HepG2 (cell line): ENCODE results near the gene PRELID1. TPM values are rescaled to one million over a fixed set of nuclear protein-coding genes. Genes with fewer than 3 reads are reported as not detected.
A peak's percentile ranks its signal among the peaks of the same experiment; 100 is the strongest.

Experiments used
- ATF7 ChIP-seq, 2 experiments: fragments of 450-650 bp in 1 of 2; sonication (generic) in 1 of 2; formaldehyde crosslinking in 1 of 2; IDR thresholded peaks; 2 replicates each; pipeline versions ENCODE4 v1.4.0 to v1.6.1; 2016 to 2020; ENCODE audit warnings: antibody characterized with exemption in 1 of 2, mild to moderate bottlenecking in 1 of 2, missing genetic modification reagents in 1 of 2
- DPF2 ChIP-seq: sonication (generic); formaldehyde crosslinking; IDR thresholded peaks from 2 replicates; pipeline ENCODE4 v1.4.0; 2020; ENCODE audit warnings: mild to moderate bottlenecking, low read depth, missing genetic modification reagents, borderline replicate concordance
- FOXJ3 ChIP-seq: sonication (generic); formaldehyde crosslinking; IDR thresholded peaks from 2 replicates; pipeline ENCODE4 v1.4.0; 2020; ENCODE audit warnings: missing genetic modification reagents, mild to moderate bottlenecking, borderline replicate concordance
- HNRNPLL ChIP-seq: fragments of 200-400 bp; formaldehyde crosslinking; IDR thresholded peaks from 2 replicates; pipeline ENCODE4 v1.6.1; 2017; ENCODE audit warnings: mild to moderate bottlenecking, low read depth, low read length; ENCODE audit not compliant: poor library complexity, severe bottlenecking
- KAT8 ChIP-seq: IDR thresholded peaks from 2 replicates; pipeline ENCODE4 v1.6.1; 2016; ENCODE audit warnings: missing genetic modification reagents, missing compliant biosample characterization
- NFKB2 ChIP-seq: sonication (generic); formaldehyde crosslinking; IDR thresholded peaks from 2 replicates; pipeline ENCODE4 v1.4.0; 2020; ENCODE audit warnings: missing genetic modification reagents, borderline replicate concordance
- ONECUT2 ChIP-seq: sonication (generic); formaldehyde crosslinking; IDR thresholded peaks from 2 replicates; pipeline ENCODE4 v1.4.0; 2020; ENCODE audit warnings: missing genetic modification reagents
- PPARG ChIP-seq: conservative IDR thresholded peaks from 2 replicates; pipeline ENCODE4 v1.6.1; 2016; ENCODE audit warnings: missing biosample characterization, missing genetic modification reagents
- RCOR2 ChIP-seq: IDR thresholded peaks from 2 replicates; pipeline ENCODE4 v1.6.1; 2016; ENCODE audit warnings: missing biosample characterization, missing genetic modification reagents
- RXRB ChIP-seq: IDR thresholded peaks from 2 replicates; pipeline ENCODE4 v1.6.1; 2016; ENCODE audit warnings: borderline replicate concordance, missing genetic modification reagents, missing compliant biosample characterization
- SOX6 ChIP-seq, 2 experiments: fragments of 450-650 bp in 1 of 2; sonication (generic) in 1 of 2; formaldehyde crosslinking in 1 of 2; IDR thresholded peaks; 2 replicates each; pipeline versions ENCODE4 v1.4.0 to v1.6.1; 2017 to 2020; ENCODE audit warnings: antibody characterized with exemption in 1 of 2, mild to moderate bottlenecking in 1 of 2, missing genetic modification reagents in 1 of 2
- TCF7 ChIP-seq: sonication (generic); IDR thresholded peaks from 2 replicates; pipeline ENCODE4 v1.6.1; 2016; ENCODE audit warnings: antibody characterized with exemption, low read depth
- THAP11 ChIP-seq: IDR thresholded peaks from 2 replicates; pipeline ENCODE4 v1.6.1; 2016; ENCODE audit warnings: missing biosample characterization, missing genetic modification reagents
- ZKSCAN5 ChIP-seq: sonication (generic); formaldehyde crosslinking; IDR thresholded peaks from 2 replicates; pipeline ENCODE4 v1.5.1; 2020; ENCODE audit warnings: mild to moderate bottlenecking, missing genetic modification reagents
- ZNF350 ChIP-seq: sonication (generic); formaldehyde crosslinking; IDR thresholded peaks from 2 replicates; pipeline ENCODE4 v1.4.0; 2020; ENCODE audit warnings: mild to moderate bottlenecking, low read depth, missing genetic modification reagents, borderline replicate concordance
- ZNF775 ChIP-seq: sonication (generic); formaldehyde crosslinking; IDR thresholded peaks from 2 replicates; pipeline ENCODE4 v1.4.0; 2020; ENCODE audit warnings: missing genetic modification reagents, mild to moderate bottlenecking, moderate library complexity, borderline replicate concordance
- polyA plus RNA-seq, 8 experiments: library from polyadenylated mRNA; depleted of rRNA in 3 of 8; stranded (reverse) in 7 of 8; unstranded in 1 of 8; fragments of >200 nt; fragmentation: Illumina TruSeq in 4 of 8; extraction: Trizol in 4 of 8; gene quantifications; 2 replicates each; pipeline versions ENCODE4 v1.2.1 to v1.2.3, GENCODE V29; 2011 to 2016; ENCODE audit warnings: low read depth in 4 of 8, missing spikeins in 1 of 8, mixed read lengths in 1 of 8; ENCODE audit not compliant: insufficient read depth in 1 of 8
- total RNA-seq, 5 experiments: library from RNA; depleted of rRNA; stranded (reverse); fragments of >200 nt; fragmentation: Illumina TruSeq; extraction: Trizol; gene quantifications; 2 replicates each; pipeline ENCODE4 v1.2.3, GENCODE V29; 2016; ENCODE audit warnings: low read depth in 1 of 5
- TF ChIP-seq, protein P1 (sequence below): sonication (generic); formaldehyde crosslinking; IDR thresholded peaks from 2 replicates; pipeline ENCODE4 v1.4.0; 2020; ENCODE audit warnings: mild to moderate bottlenecking, missing genetic modification reagents
- TF ChIP-seq, protein P2 (sequence below), 2 experiments: sonication (generic) in 1 of 2; formaldehyde crosslinking in 1 of 2; IDR thresholded peaks; 2 replicates each; pipeline versions ENCODE4 v1.5.1 to v1.6.1; 2011 to 2020; ENCODE audit warnings: borderline replicate concordance in 1 of 2, low read depth in 1 of 2, low read length in 1 of 2, mild to moderate bottlenecking in 1 of 2, missing genetic modification reagents in 1 of 2, moderate library complexity in 1 of 2
- TF ChIP-seq, protein P3 (sequence below): sonication (generic); formaldehyde crosslinking; IDR thresholded peaks from 2 replicates; pipeline ENCODE4 v1.4.0; 2020; ENCODE audit warnings: missing genetic modification reagents
- TF ChIP-seq, protein P4 (sequence below): IDR thresholded peaks from 2 replicates; pipeline ENCODE4 v1.6.1; 2016

Gene PRELID1
- total and polyA plus RNA-seq, 2 of the 13 experiments (the other 11 are each of a cell fraction or from before 2014, with no cell fraction given), result 250 to 271 TPM

DNA sequence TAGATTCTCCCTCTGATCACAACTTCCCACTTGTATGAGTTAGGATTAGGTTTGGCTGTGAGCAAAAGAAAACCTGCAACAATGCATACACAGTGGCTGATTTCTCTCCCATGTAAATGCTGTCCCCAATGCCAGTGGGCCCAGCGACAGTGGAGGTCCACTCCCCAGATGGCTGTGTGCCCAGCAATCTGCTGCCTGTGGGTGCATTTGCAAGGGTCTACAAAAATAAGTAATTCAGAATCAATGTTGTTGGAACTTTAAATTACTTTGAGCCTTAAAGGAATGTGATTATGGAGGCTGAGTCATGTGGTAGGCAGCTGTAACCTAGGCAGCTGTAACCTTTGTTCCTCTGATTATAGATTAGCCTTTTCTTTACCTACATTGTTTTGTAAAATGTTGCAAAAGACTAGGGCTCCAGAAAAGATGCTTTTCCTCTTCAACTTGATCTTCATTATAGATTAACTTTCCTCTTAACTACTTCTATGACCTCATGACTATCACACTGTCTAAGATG lies 22.3 kb downstream of the PRELID1 start (continued):
- 0 out of 2 replicates have a peak, but pooled peaks have one; percentile 51 for TF ChIP-seq DPF2
- no peak for TF ChIP-seq ZKSCAN5 (CRISPR knock-in tag)
- TF ChIP-seq NFKB2 (CRISPR knock-in tag), result no peak
- TF ChIP-seq SOX6 (IDR thresholded peaks at IDR 0.05), result no peak
- peak; percentile 98 for TF ChIP-seq SOX6 (CRISPR knock-in tag; IDR thresholded peaks at IDR 0.05)
- no peak for TF ChIP-seq THAP11 (CRISPR knock-in tag)
- TF ChIP-seq KAT8 (CRISPR knock-in tag), result 0 out of 2 replicates have a peak, but pooled peaks have one; percentile 17
- TF ChIP-seq ZNF775 (CRISPR knock-in tag), result no peak; the same call in 1 of the 2 replicates
- peak; percentile 73; the same call in 1 of the 2 replicates for TF ChIP-seq FOXJ3 (CRISPR knock-in tag)
- peak; percentile 34; the same call in 1 of the 2 replicates for TF ChIP-seq PPARG (CRISPR knock-in tag)
- TF ChIP-seq TCF7, result peak; percentile 56
- TF ChIP-seq, protein P1, sequence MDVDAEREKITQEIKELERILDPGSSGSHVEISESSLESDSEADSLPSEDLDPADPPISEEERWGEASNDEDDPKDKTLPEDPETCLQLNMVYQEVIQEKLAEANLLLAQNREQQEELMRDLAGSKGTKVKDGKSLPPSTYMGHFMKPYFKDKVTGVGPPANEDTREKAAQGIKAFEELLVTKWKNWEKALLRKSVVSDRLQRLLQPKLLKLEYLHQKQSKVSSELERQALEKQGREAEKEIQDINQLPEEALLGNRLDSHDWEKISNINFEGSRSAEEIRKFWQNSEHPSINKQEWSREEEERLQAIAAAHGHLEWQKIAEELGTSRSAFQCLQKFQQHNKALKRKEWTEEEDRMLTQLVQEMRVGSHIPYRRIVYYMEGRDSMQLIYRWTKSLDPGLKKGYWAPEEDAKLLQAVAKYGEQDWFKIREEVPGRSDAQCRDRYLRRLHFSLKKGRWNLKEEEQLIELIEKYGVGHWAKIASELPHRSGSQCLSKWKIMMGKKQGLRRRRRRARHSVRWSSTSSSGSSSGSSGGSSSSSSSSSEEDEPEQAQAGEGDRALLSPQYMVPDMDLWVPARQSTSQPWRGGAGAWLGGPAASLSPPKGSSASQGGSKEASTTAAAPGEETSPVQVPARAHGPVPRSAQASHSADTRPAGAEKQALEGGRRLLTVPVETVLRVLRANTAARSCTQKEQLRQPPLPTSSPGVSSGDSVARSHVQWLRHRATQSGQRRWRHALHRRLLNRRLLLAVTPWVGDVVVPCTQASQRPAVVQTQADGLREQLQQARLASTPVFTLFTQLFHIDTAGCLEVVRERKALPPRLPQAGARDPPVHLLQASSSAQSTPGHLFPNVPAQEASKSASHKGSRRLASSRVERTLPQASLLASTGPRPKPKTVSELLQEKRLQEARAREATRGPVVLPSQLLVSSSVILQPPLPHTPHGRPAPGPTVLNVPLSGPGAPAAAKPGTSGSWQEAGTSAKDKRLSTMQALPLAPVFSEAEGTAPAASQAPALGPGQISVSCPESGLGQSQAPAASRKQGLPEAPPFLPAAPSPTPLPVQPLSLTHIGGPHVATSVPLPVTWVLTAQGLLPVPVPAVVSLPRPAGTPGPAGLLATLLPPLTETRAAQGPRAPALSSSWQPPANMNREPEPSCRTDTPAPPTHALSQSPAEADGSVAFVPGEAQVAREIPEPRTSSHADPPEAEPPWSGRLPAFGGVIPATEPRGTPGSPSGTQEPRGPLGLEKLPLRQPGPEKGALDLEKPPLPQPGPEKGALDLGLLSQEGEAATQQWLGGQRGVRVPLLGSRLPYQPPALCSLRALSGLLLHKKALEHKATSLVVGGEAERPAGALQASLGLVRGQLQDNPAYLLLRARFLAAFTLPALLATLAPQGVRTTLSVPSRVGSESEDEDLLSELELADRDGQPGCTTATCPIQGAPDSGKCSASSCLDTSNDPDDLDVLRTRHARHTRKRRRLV, result no peak
- peak; percentile 24 for TF ChIP-seq RXRB (CRISPR knock-in tag)
- TF ChIP-seq, protein P2, sequence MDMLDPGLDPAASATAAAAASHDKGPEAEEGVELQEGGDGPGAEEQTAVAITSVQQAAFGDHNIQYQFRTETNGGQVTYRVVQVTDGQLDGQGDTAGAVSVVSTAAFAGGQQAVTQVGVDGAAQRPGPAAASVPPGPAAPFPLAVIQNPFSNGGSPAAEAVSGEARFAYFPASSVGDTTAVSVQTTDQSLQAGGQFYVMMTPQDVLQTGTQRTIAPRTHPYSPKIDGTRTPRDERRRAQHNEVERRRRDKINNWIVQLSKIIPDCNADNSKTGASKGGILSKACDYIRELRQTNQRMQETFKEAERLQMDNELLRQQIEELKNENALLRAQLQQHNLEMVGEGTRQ (IDR thresholded peaks at IDR 0.05; ENCODE audit: low read depth, low read length), result no peak
- TF ChIP-seq, protein P2 (CRISPR knock-in tag; IDR thresholded peaks at IDR 0.05; ENCODE audit: borderline replicate concordance), result peak; percentile 32; the same call in 1 of the 2 replicates
- TF ChIP-seq, protein P3, sequence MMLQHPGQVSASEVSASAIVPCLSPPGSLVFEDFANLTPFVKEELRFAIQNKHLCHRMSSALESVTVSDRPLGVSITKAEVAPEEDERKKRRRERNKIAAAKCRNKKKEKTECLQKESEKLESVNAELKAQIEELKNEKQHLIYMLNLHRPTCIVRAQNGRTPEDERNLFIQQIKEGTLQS (CRISPR knock-in tag), result peak; percentile 84
- TF ChIP-seq RCOR2 (CRISPR knock-in tag), result 0 out of 2 replicates have a peak, but pooled peaks have one; percentile 14
- 0 out of 2 replicates have a peak, but pooled peaks have one; percentile 30 for TF ChIP-seq ATF7 (IDR thresholded peaks at IDR 0.05)
- no peak; the same call in 1 of the 2 replicates for TF ChIP-seq ATF7 (CRISPR knock-in tag; IDR thresholded peaks at IDR 0.05)
- peak; percentile 39; the same call in 1 of the 2 replicates for TF ChIP-seq ZNF350 (CRISPR knock-in tag)
- no peak for TF ChIP-seq HNRNPLL
- peak; percentile 58; the same call in 1 of the 2 replicates for TF ChIP-seq ONECUT2 (CRISPR knock-in tag)
- TF ChIP-seq, protein P4, sequence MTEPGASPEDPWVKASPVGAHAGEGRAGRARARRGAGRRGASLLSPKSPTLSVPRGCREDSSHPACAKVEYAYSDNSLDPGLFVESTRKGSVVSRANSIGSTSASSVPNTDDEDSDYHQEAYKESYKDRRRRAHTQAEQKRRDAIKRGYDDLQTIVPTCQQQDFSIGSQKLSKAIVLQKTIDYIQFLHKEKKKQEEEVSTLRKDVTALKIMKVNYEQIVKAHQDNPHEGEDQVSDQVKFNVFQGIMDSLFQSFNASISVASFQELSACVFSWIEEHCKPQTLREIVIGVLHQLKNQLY, result peak; percentile 83
